B cell (primary cell): ENCODE results near the gene PI4KB. TPM values are rescaled to one million over a fixed set of nuclear protein-coding genes. Genes with fewer than 3 reads are reported as not detected.

Experiments
- ATAC-seq: fragments of 200-7000 bp; cut with Tn5 transposase; one replicate; pipeline ENCODE4 v1.10.0; 2021; ENCODE audit warnings: low read depth, mild to moderate bottlenecking, moderate number of reproducible peaks, moderate library complexity
- CTCF ChIA-PET: fragments of 350-600 bp; sonication (Branson Sonifier 250); formaldehyde crosslinking; loops from one replicate; lab custom pipeline; 2021; ENCODE audit warnings: antibody characterized with exemption, inconsistent platforms; lab: Charles Lee
- POLR2A ChIA-PET: fragments of 350-600 bp; sonication (Branson Sonifier 250); formaldehyde crosslinking; loops from one replicate; lab custom pipeline; 2021; ENCODE audit warnings: antibody characterized with exemption; lab: Charles Lee
- DNase-seq: peaks from one replicate; pipeline ENCODE4 v3.0.0; 2013
- H2AFZ ChIP-seq: 2 replicates; pipeline ENCODE4 v1.6.1; 2012; ENCODE audit warnings: mild to moderate bottlenecking, low read depth, low read length; ENCODE audit not compliant: insufficient read depth, poor library complexity, severe bottlenecking
- H3K27ac ChIP-seq, 2 donors: 1 replicate in 1 of 2; 2 replicates in 1 of 2; pipeline ENCODE4 v1.5.1; 2012 to 2013; ENCODE audit warnings: low read length in 2 of 2, mild to moderate bottlenecking in 2 of 2, moderate library complexity in 1 of 2
- H3K27me3 ChIP-seq, 4 experiments: fragments of 200-600 bp in 1 of 4; sonication (generic) in 1 of 4; replicated peaks in 1 of 4; 1 replicate in 2 of 4; 2 replicates in 2 of 4; pipeline versions ENCODE4 v1.6.1 to v1.7.0; 2013 to 2016; ENCODE audit warnings: low read length in 3 of 4, mild to moderate bottlenecking in 2 of 4, mixed read lengths in 1 of 4, moderate library complexity in 1 of 4; ENCODE audit not compliant: insufficient read depth in 4 of 4, control insufficient read depth in 3 of 4; ENCODE audit errors: control extremely low read depth in 1 of 4
- H3K36me3 ChIP-seq, 2 experiments: replicated peaks in 1 of 2; 1 replicate in 1 of 2; 2 replicates in 1 of 2; pipeline versions ENCODE4 v1.6.1 to v1.7.1; 2013; ENCODE audit warnings: low read length in 1 of 2; ENCODE audit not compliant: insufficient read depth in 2 of 2, control insufficient read depth in 1 of 2; ENCODE audit errors: control extremely low read depth in 1 of 2, extremely low read depth in 1 of 2
- H3K4me1 ChIP-seq, 2 donors: fragments of 200-600 bp in 1 of 2; sonication (generic) in 1 of 2; 1 replicate in 1 of 2; 2 replicates in 1 of 2; pipeline versions ENCODE4 v1.5.1 to v1.6.1; 2013 to 2017; ENCODE audit warnings: low read length in 2 of 2; ENCODE audit not compliant: control insufficient read depth in 2 of 2, insufficient read depth in 2 of 2
- H3K4me2 ChIP-seq: replicated peaks from 2 replicates; pipeline ENCODE3; 2012; ENCODE audit warnings: mild to moderate bottlenecking, low read depth, low read length; ENCODE audit not compliant: poor library complexity, severe bottlenecking
- H3K4me3 ChIP-seq, 5 experiments: fragments of 200-600 bp in 1 of 5; sonication (generic) in 1 of 5; 1 replicate in 3 of 5; 2 replicates in 2 of 5; pipeline versions ENCODE4 v1.5.1 to v1.7.0; 2011 to 2016; ENCODE audit warnings: low read length in 4 of 5, mild to moderate bottlenecking in 4 of 5, low read depth in 2 of 5, control low read depth in 1 of 5, moderate library complexity in 1 of 5; ENCODE audit not compliant: insufficient read depth in 1 of 5; ENCODE audit errors: control extremely low read depth in 1 of 5, extremely low read depth in 1 of 5
- H3K79me2 ChIP-seq: fragments of 200-600 bp; sonication (generic); one replicate; pipeline ENCODE4 v1.6.0; 2016; ENCODE audit warnings: low read length; ENCODE audit not compliant: control insufficient read depth, insufficient read depth
- H3K9ac ChIP-seq: fragments of 200-600 bp; sonication (generic); 2 replicates; pipeline ENCODE4 v1.6.1; 2017; ENCODE audit warnings: mild to moderate bottlenecking, low read length, moderate library complexity
- H3K9me3 ChIP-seq, 3 donors: one replicate each; pipeline versions ENCODE4 v1.6.1 to v1.7.1; 2013; ENCODE audit warnings: low read length in 2 of 3; ENCODE audit not compliant: control insufficient read depth in 2 of 3, insufficient read depth in 1 of 3; ENCODE audit errors: control extremely low read depth in 1 of 3
- H4K20me1 ChIP-seq: 2 replicates; pipeline ENCODE4 v1.6.0; 2012; ENCODE audit warnings: mild to moderate bottlenecking, low read length; ENCODE audit not compliant: insufficient read depth, control insufficient read depth, poor library complexity, severe bottlenecking
- H3K27ac Mint-ChIP-seq: one replicate; pipeline ENCODE4 v1.8.0; 2021; ENCODE audit warnings: mixed read lengths
- H3K27me3 Mint-ChIP-seq: one replicate; pipeline ENCODE4 v1.8.0; 2021; ENCODE audit warnings: mixed read lengths
- H3K4me1 Mint-ChIP-seq: one replicate; pipeline ENCODE4 v1.8.0; 2021; ENCODE audit warnings: mixed read lengths
- H3K4me3 Mint-ChIP-seq: one replicate; pipeline ENCODE4 v1.8.0; 2021; ENCODE audit warnings: mixed read lengths
- H3K9me3 Mint-ChIP-seq: one replicate; pipeline ENCODE4 v1.8.0; 2022; ENCODE audit warnings: mixed read lengths; ENCODE audit not compliant: insufficient read depth
- EZH2 ChIP-seq: IDR thresholded peaks from 2 replicates; pipeline ENCODE4 v1.6.1; 2012; ENCODE audit warnings: borderline replicate concordance, low read depth, mild to moderate bottlenecking, moderate library complexity, low read length; ENCODE audit not compliant: insufficient read depth, poor library complexity, severe bottlenecking
- WGBS: methylation state at CpG from one replicate; pipeline ENCODE4 v1.1.5; 2013; ENCODE audit warnings: missing lambda C conversion rate; ENCODE audit not compliant: insufficient coverage; 5-methylcytosine and 5-hydroxymethylcytosine counted together
- intact Hi-C: fragments of 100-400 bp; cut with micrococcal nuclease; formaldehyde crosslinking; loops from one replicate; pipeline ENCODE4 v1.10.0; 2022
- polyA plus RNA-seq: library from polyadenylated mRNA; depleted of rRNA; stranded (reverse); fragments of >200 nt; gene quantifications from 2 replicates; pipeline ENCODE4 v1.2.3, GENCODE V29; 2012
- total RNA-seq, 2 donors: library from RNA; stranded (reverse); fragments of 120-200 nt in 1 of 2; gene quantifications; 1 replicate in 1 of 2; 2 replicates in 1 of 2; pipeline versions ENCODE4 v1.2.3 to v1.2.4, GENCODE V29; 2013 to 2022
- TF ChIP-seq, protein P1 (sequence below): fragments of 200-600 bp; IDR thresholded peaks from one replicate; pipeline ENCODE4 v1.8.0; 2022; ENCODE audit warnings: antibody characterized with exemption, mild to moderate bottlenecking

Gene PI4KB
- total and polyA plus RNA-seq, 2 donors (not counting 1 experiment from before 2014, with no cell fraction given): 110 to 138 TPM

DNA sequence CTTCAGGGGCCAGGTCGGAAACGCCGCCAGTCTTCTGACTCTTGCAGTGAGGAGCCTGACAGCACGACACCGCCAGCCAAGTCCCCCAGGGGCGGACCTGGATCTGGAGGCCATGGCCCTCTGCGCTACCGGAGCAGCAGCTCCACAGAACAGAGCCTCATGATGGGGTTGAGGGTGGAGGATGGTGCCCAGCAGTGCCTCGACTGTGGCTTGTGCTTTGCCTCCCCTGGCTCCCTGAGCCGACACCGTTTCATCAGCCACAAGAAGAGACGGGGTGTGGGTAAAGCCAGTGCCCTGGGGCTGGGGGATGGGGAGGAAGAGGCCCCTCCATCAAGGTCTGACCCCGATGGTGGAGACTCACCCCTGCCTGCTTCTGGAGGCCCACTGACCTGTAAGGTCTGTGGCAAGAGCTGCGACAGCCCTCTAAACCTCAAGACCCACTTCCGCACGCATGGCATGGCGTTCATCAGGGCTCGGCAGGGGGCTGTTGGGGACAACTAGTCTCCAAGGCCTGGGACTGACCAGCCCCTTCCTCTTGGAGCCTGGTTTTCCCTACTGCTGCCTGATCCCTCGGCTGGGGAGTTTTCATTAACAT is 36.4 kb downstream of the PI4KB start:
- peaks cover 39% of the 10 kb centered on the region for H3K79me2 ChIP-seq
- peak overlapping the region; percentile 65 for H3K27ac Mint-ChIP-seq
- peaks cover 22% of the 10 kb centered on the region for H3K4me1 Mint-ChIP-seq
- no peaks in the 10 kb centered on the region for H3K9me3 Mint-ChIP-seq
- H3K36me3 ChIP-seq: peaks cover 0 to 96% of the 10 kb centered on the region in 2 experiments
- intact Hi-C loops: no loop called here
- peaks cover 63% of the 10 kb centered on the region for H4K20me1 ChIP-seq
- ATAC-seq (no peak), DNase-seq (no peak)
- no peak overlapping the region for H2AFZ ChIP-seq
- H3K27ac ChIP-seq: no peak overlapping the region
- H3K4me3 ChIP-seq: no peak overlapping the region
- 91% methylated on average over 18 of the region's 19 CpGs for WGBS
- H3K9ac ChIP-seq: no peak overlapping the region
- no peaks in the 10 kb centered on the region for H3K27me3 Mint-ChIP-seq
- no peak overlapping the region for H3K4me3 Mint-ChIP-seq
- H3K9me3 ChIP-seq: no peaks in the 10 kb centered on the region
- no peak overlapping the region for H3K4me2 ChIP-seq
- ChIA-PET CTCF (no interaction called here), POLR2A (no interaction called here)
- no peaks in the 10 kb centered on the region for H3K27me3 ChIP-seq
- TF ChIP-seq, protein P1, sequence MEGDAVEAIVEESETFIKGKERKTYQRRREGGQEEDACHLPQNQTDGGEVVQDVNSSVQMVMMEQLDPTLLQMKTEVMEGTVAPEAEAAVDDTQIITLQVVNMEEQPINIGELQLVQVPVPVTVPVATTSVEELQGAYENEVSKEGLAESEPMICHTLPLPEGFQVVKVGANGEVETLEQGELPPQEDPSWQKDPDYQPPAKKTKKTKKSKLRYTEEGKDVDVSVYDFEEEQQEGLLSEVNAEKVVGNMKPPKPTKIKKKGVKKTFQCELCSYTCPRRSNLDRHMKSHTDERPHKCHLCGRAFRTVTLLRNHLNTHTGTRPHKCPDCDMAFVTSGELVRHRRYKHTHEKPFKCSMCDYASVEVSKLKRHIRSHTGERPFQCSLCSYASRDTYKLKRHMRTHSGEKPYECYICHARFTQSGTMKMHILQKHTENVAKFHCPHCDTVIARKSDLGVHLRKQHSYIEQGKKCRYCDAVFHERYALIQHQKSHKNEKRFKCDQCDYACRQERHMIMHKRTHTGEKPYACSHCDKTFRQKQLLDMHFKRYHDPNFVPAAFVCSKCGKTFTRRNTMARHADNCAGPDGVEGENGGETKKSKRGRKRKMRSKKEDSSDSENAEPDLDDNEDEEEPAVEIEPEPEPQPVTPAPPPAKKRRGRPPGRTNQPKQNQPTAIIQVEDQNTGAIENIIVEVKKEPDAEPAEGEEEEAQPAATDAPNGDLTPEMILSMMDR: no peak
- TF ChIP-seq EZH2: no peak
- peaks cover 0 to 4% of the 10 kb centered on the region in 2 donors for H3K4me1 ChIP-seq

DNA sequence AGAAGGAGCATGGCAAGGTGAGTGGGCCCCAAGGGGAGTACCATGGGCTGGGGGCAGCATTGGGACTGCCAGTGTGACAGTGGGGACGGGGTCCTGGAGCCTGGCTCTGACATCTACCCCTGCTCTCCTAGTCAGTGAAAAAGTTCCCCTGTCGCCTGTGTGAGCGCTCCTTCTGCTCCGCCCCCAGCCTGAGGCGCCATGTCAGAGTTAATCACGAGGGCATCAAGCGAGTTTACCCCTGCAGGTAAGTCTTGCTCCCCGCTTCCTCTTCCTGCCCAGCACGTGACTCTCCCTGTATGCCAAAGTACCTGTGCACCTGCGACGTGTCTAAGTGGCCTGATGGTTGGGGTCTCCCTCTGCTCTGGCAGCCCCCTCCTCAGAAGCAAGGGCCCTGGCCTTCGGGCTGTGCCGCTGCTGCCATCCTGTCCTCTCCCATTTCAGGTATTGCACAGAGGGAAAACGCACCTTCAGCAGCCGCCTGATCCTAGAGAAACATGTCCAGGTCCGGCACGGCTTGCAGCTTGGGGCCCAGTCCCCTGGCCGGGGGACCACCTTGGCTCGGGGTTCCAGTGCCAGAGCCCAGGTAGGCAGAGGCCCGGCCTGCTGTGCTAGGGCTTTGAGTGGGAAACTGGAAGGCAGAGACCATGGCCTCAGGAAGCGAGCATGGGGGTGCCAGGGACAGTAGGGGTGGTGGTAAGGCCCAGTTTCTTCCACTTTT is 37.1 kb downstream of the PI4KB start:
- H3K4me1 Mint-ChIP-seq: peaks cover 23% of the 10 kb centered on the region

More for the DNA sequence above, 37.1 kb downstream of the PI4KB start:
- H3K27ac ChIP-seq: no peak overlapping the region
- no peaks in the 10 kb centered on the region for H3K27me3 ChIP-seq
- H4K20me1 ChIP-seq: peaks cover 63% of the 10 kb centered on the region
- H3K9ac ChIP-seq: no peak overlapping the region
- H2AFZ ChIP-seq: no peak overlapping the region
- ChIA-PET POLR2A (interaction anchor here (0.6 kb wide), 1 partner anchor 1162 kb away, joined by 3 read pairs; no protein-coding TSS in a partner anchor), CTCF (no interaction called here)
- H3K4me2 ChIP-seq: no peak overlapping the region
- 94% methylated on average over 21 of the region's 21 CpGs for WGBS
- Mint-ChIP-seq H3K27me3 (no peaks in the 10 kb centered on the region), H3K27ac (peak overlapping the region; percentile 65), H3K4me3 (no peak overlapping the region), H3K9me3 (no peaks in the 10 kb centered on the region)
- H3K4me1 ChIP-seq: peaks cover 0 to 4% of the 10 kb centered on the region in 2 donors
- intact Hi-C loops: no loop called here
- peak; percentile 27 for DNase-seq
- TF ChIP-seq EZH2: no peak
- TF ChIP-seq, protein P1: no peak
- peaks cover 42% of the 10 kb centered on the region for H3K79me2 ChIP-seq
- no peak for ATAC-seq
- H3K36me3 ChIP-seq: peaks cover 0 to 91% of the 10 kb centered on the region in 2 experiments
- H3K9me3 ChIP-seq: no peaks in the 10 kb centered on the region
- no peak overlapping the region for H3K4me3 ChIP-seq
